Spleen (tissue), 11 donors: ENCODE measurements around the gene DDTL. TPM values are rescaled to one million over a fixed set of nuclear protein-coding genes. Genes with fewer than 3 reads are reported as not detected.
"Not testable (repeated sequence)": the region's sequence is repeated elsewhere in the genome, so short reads cannot be mapped to it uniquely, and the experiment has no call there.

Experiments used
- DNase-seq: peaks from one replicate; pipeline ENCODE4 v3.0.0-alpha.2; 2020
- H3K27ac ChIP-seq, 8 donors: fragments of 200-600 bp; sonication (generic) in 7 of 8; 1 replicate in 4 of 8; 2 replicates in 4 of 8; pipeline versions ENCODE4 v1.5.0 to v1.8.0; 2016 to 2021; ENCODE audit warnings: inconsistent platforms in 4 of 8, mild to moderate bottlenecking in 4 of 8, moderate library complexity in 1 of 8
- H3K27me3 ChIP-seq, 7 donors: fragments of 200-600 bp; sonication (generic) in 6 of 7; replicated peaks in 1 of 7; 1 replicate in 4 of 7; 2 replicates in 3 of 7; pipeline versions ENCODE4 v1.5.0 to v1.8.0; 2016 to 2021; ENCODE audit warnings: inconsistent platforms in 3 of 7, mild to moderate bottlenecking in 1 of 7
- H3K36me3 ChIP-seq, 6 donors: fragments of 200-600 bp; sonication (generic) in 5 of 6; 1 replicate in 4 of 6; 2 replicates in 2 of 6; pipeline versions ENCODE4 v1.5.0 to v1.8.0; 2016 to 2021; ENCODE audit warnings: inconsistent platforms in 2 of 6
- H3K4me1 ChIP-seq, 6 donors: fragments of 200-600 bp; sonication (generic) in 5 of 6; 1 replicate in 3 of 6; 2 replicates in 3 of 6; pipeline versions ENCODE4 v1.5.0 to v1.8.0; 2016 to 2021; ENCODE audit warnings: inconsistent platforms in 3 of 6
- H3K4me3 ChIP-seq, 8 donors: fragments of 200-600 bp; sonication (generic) in 7 of 8; 1 replicate in 4 of 8; 2 replicates in 4 of 8; pipeline versions ENCODE4 v1.5.0 to v1.8.0; 2016 to 2021; ENCODE audit warnings: inconsistent platforms in 4 of 8, mild to moderate bottlenecking in 4 of 8, moderate library complexity in 2 of 8
- H3K9me3 ChIP-seq, 8 donors: fragments of 200-600 bp; sonication (generic) in 7 of 8; 1 replicate in 4 of 8; 2 replicates in 4 of 8; pipeline versions ENCODE4 v1.5.0 to v1.8.0; 2016 to 2021; ENCODE audit warnings: inconsistent platforms in 4 of 8
- POLR2A ChIP-seq, 3 donors: fragments of 450-650 bp; IDR thresholded peaks; one replicate each; pipeline ENCODE4 v1.5.1; 2017; ENCODE audit warnings: antibody characterized with exemption in 3 of 3, mild to moderate bottlenecking in 1 of 3
- POLR2AphosphoS5 ChIP-seq, 3 donors: sonication (generic); formaldehyde crosslinking; IDR thresholded peaks; one replicate each; pipeline ENCODE4 v1.5.1; 2017; ENCODE audit warnings: antibody characterized with exemption in 3 of 3
- WGBS, 5 donors: extraction: QIAGEN DNeasy Blood & Tissue Kit in 3 of 5; methylation state at CpG; one replicate each; pipeline versions ENCODE4 v1.1.5 to v1.1.7; 2013 to 2018; 5-methylcytosine and 5-hydroxymethylcytosine counted together
- intact Hi-C: fragments of 100-400 bp; cut with DNase I; formaldehyde crosslinking; loops from one replicate; pipeline ENCODE4 v1.15.0; 2023; ENCODE audit warnings: low total_unique reads
- polyA plus RNA-seq, 3 donors: library from polyadenylated mRNA; stranded (reverse); fragments of 200-250 nt; gene quantifications; one replicate each; pipeline ENCODE4 v1.2.1, GENCODE V29; 2013
- total RNA-seq, 7 donors: library from RNA; depleted of rRNA in 3 of 7; stranded (reverse); fragments of >200 nt in 3 of 7; fragmentation: NEBNext Ultra II Directional in 4 of 7; extraction: Animal tissue kit (Norgen Biotek cat#: 25700) in 4 of 7; gene quantifications; one replicate each; pipeline versions ENCODE4 v1.1.0 to v1.2.1, GENCODE V29; 2016 to 2021
- TF ChIP-seq, protein P1 (sequence below), 11 experiments: fragments of 200-600 bp in 7 of 11; fragments of 450-650 bp in 4 of 11; sonication (generic) in 4 of 11; IDR thresholded peaks in 8 of 11; conservative IDR thresholded peaks in 3 of 11; 1 replicate in 7 of 11; 2 replicates in 4 of 11; pipeline versions ENCODE4 v1.4.0 to v1.8.0; 2016 to 2021; ENCODE audit warnings: antibody characterized with exemption in 11 of 11, inconsistent platforms in 4 of 11, mild to moderate bottlenecking in 1 of 11
- donor health status: healthy with polysubstance abuse.
- donor health status: DM: no; HTN: no; CAD: no; lungs with moderate emphysema.
- donor health status: DM: no; HTN: no; CAD: no.
- donor health status: Bipolar disorder and iron deficiency.
- donor health status: healthy.
- donor health status: DM: no; HTN: no; CAD: no.
- donor health status: DM: yes; HTN: yes; CAD: no.

The DDTL gene
- total and polyA plus RNA-seq, 10 donors, result 1.0 to 5.0 (median 2.3) TPM; not detected in 1

DNA sequence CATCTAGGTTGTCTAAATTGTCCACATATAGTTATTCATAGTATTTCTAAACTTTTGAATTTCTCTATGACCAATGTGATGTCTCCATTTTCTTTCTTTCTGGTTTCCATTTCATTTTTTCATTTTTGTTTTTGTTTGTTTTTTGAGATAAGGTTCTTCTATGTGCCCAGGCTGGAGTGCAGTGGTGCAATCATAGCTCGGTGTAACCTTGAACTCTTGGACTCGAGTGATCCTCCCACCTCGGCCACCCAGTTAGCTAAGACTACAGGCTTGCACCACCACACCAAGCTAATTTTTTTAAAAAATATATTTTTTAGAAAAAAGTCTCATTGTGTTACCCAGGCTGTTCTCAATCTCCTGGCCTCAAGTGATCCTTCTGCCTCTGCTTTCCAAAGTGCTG, 30.4 kb downstream of the DDTL start:
- Histone ChIP-seq H3K4me1 (no peaks in the 10 kb centered on the region), H3K36me3 (no peaks in the 10 kb centered on the region), H3K27ac (no peak overlapping the region), H3K27me3 (peaks cover 0 to 9% (median 0%) of the 10 kb centered on the region in 7 donors), H3K9me3 (no peaks in the 10 kb centered on the region), H3K4me3 (no peak overlapping the region)
- TF ChIP-seq POLR2A (IDR thresholded peaks at IDR 0.05) (no peak), POLR2AphosphoS5 (IDR thresholded peaks at IDR 0.05) (no peak)
- TF ChIP-seq, protein P1, sequence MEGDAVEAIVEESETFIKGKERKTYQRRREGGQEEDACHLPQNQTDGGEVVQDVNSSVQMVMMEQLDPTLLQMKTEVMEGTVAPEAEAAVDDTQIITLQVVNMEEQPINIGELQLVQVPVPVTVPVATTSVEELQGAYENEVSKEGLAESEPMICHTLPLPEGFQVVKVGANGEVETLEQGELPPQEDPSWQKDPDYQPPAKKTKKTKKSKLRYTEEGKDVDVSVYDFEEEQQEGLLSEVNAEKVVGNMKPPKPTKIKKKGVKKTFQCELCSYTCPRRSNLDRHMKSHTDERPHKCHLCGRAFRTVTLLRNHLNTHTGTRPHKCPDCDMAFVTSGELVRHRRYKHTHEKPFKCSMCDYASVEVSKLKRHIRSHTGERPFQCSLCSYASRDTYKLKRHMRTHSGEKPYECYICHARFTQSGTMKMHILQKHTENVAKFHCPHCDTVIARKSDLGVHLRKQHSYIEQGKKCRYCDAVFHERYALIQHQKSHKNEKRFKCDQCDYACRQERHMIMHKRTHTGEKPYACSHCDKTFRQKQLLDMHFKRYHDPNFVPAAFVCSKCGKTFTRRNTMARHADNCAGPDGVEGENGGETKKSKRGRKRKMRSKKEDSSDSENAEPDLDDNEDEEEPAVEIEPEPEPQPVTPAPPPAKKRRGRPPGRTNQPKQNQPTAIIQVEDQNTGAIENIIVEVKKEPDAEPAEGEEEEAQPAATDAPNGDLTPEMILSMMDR (IDR thresholded peaks at IDR 0.05 in 8 of 11, conservative IDR thresholded peaks at IDR 0.05 in 3 of 11), result no peak
- intact Hi-C loops, result no loop called here
- DNase-seq, result no peak
- 77 to 93% (median 89%) methylated on average over 3 of the region's 3 CpGs for WGBS, 5 donors

DNA sequence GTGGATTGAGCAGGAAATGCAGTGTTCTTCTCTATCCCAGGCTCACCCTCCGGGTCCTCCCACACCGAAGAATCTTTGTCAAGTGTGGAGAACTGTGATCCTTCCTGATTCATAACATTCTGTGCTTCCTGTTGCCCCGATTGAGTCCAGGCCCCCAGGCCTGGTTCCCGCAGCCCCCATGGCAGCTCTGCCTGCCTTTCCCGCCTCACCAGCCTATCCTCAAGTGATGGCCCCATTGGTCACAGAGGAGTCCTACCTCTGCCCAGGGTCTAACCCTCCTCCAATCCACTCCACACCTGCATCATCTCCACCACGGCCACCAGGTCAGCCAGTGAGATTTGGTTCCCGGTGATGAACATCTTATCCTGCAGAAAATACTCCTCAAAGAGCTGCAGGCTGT, 33.1 kb downstream of the DDTL start:
- H3K4me3 ChIP-seq, H3K27ac ChIP-seq, intact Hi-C loops, DNase-seq, H3K9me3 ChIP-seq, H3K36me3 ChIP-seq, H3K4me1 ChIP-seq: not testable (repeated sequence)
- peaks cover 0 to 11% (median 0%) of the 10 kb centered on the region in 7 donors for H3K27me3 ChIP-seq
- WGBS, 5 donors, result 71 to 80% (median 77%) methylated on average over 7 of the region's 7 CpGs

DNA sequence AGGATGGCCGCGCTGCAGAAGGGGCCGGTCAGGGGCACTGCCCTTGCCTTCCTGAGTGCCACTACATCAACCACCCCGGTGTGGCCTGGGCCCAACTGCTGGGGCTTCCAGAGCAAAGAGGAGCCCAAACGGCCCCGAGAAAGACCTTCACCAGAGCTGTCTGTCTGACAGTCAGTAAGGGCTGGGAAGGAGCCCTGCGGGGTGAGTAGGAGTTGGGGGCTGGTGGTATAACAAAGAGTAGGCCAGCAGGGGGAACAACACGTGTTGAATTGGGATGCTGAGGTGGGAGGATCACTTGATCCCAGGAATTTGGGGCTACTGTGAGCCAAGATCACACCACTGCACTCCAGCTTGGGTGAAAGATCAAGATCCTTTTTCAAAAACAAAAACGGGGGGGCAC, 34.6 kb downstream of the DDTL start:
- Histone ChIP-seq H3K9me3 (no peaks in the 10 kb centered on the region), H3K4me1 (no peaks in the 10 kb centered on the region), H3K27me3 (peaks cover 0 to 11% (median 0%) of the 10 kb centered on the region in 7 donors), H3K4me3 (no peak overlapping the region), H3K36me3 (no peaks in the 10 kb centered on the region), H3K27ac (no peak overlapping the region)
- intact Hi-C loops, result no loop called here
- WGBS, 5 donors, result 82 to 88% (median 84%) methylated on average over 5 to 9 of the region's 9 CpGs
- TF ChIP-seq POLR2A (IDR thresholded peaks at IDR 0.05) (no peak), POLR2AphosphoS5 (IDR thresholded peaks at IDR 0.05) (no peak)
- TF ChIP-seq, protein P1 (IDR thresholded peaks at IDR 0.05 in 8 of 11, conservative IDR thresholded peaks at IDR 0.05 in 3 of 11), result no peak
- no peak for DNase-seq

DNA sequence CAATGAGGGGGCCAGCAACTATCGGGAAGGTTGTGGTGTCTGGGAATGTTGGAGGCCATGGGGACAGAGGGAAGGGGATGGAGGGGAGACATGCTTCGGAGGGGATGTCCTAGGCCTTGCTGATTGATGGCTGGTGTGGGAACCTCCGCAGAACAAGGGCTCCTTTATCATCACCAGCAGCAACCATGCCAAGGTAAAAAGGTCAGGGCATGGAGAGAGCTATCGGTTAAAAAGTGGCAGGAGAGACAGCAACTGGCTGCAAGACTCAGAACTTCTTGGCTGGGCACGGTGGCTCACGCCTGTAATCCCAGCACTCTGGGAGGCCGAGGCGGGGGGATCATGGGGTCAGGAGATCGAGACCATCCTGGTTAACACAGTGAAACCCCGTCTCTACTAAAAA, 35.6 kb downstream of the DDTL start:
- no peaks in the 10 kb centered on the region for H3K4me1 ChIP-seq
- DNase-seq, result no peak
- TF ChIP-seq POLR2AphosphoS5 (IDR thresholded peaks at IDR 0.05), result no peak
- H3K36me3 ChIP-seq, result no peaks in the 10 kb centered on the region
- intact Hi-C loops, result no loop called here
- no peaks in the 10 kb centered on the region for H3K9me3 ChIP-seq
- peaks cover 0 to 11% (median 0%) of the 10 kb centered on the region in 7 donors for H3K27me3 ChIP-seq
- H3K27ac ChIP-seq, result no peak overlapping the region
- WGBS, 5 donors, result 80 to 89% (median 86%) methylated on average over 10 of the region's 10 CpGs
- H3K4me3 ChIP-seq, result no peak overlapping the region

DNA sequence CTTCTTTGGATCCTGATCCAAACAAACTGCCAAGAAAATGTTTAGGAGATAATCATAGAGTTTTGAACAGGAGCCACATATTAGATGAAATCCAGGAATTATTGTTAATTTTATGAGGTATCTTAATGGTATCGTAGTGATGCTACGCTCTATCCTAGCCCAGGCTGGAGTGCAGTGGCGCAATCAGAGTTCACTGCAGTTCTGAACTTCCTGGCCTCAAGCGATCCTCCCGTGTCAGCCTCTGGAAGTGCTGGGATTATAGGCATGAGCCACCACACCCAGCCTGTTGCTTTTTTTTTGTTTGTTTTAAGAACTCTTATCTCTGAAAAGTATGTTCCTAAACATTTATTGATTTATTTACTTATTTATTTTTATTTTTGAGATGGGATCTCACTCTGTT, 36.2 kb downstream of the DDTL start:
- Histone ChIP-seq H3K4me1 (no peaks in the 10 kb centered on the region), H3K27me3 (peaks cover 0 to 11% (median 0%) of the 10 kb centered on the region in 7 donors), H3K36me3 (no peaks in the 10 kb centered on the region), H3K27ac (no peak overlapping the region), H3K9me3 (no peaks in the 10 kb centered on the region), H3K4me3 (no peak overlapping the region)
- DNase-seq, result no peak
- 76 to 90% (median 76%) methylated on average over 5 of the region's 5 CpGs for WGBS, 5 donors
- intact Hi-C loops, result no loop called here
- TF ChIP-seq, protein P1 (IDR thresholded peaks at IDR 0.05 in 8 of 11, conservative IDR thresholded peaks at IDR 0.05 in 3 of 11), result no peak
- no peak for TF ChIP-seq POLR2AphosphoS5 (IDR thresholded peaks at IDR 0.05)
- TF ChIP-seq POLR2A (IDR thresholded peaks at IDR 0.05), result no peak
